ENCODE measurements around the gene CH25H. TPM values are rescaled to one million over a fixed set of nuclear protein-coding genes. Genes with fewer than 3 reads are reported as not detected.

The CH25H gene
- total RNA-seq, 1 experiment from 2014 or later: not detected

DNA sequence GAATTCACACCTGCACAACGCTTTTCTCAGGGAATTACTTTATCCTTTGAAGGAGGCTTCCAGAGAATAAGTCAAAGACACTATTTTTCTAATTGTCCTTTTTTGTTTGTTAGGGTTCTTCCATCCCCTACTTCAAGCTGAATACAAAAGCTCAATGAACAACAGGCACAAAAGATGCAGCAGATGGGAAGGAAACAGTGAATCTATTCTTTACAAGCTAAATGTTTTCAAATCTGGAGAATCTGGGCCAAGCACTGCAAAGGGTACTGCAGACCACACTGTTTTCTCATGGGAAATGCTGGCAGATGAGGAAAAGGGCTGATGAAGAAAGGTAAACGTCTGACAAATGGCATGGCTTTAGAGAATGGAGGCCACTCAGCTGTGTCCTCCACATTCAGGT lies 25.9 kb upstream of the CH25H start:
- no peak overlapping the region for H3K27ac ChIP-seq
- H3K4me3 ChIP-seq: no peak overlapping the region
- no peaks in the 10 kb centered on the region for H3K9me2 ChIP-seq (ENCODE audit: insufficient read depth)
- H3K9me3 ChIP-seq (ENCODE audit: insufficient read depth, low read depth): no peaks in the 10 kb centered on the region
- DNase-seq: no peak
- POLR2A ChIA-PET (ENCODE audit: unreplicated experiment): no interaction called here
- no peak overlapping the region for H3K4me2 ChIP-seq
- BruUV-seq (replicated peaks): no TSS peak
- H4K20me1 ChIP-seq (ENCODE audit: insufficient read depth): no peaks in the 10 kb centered on the region
- TF ChIP-seq, protein P1, sequence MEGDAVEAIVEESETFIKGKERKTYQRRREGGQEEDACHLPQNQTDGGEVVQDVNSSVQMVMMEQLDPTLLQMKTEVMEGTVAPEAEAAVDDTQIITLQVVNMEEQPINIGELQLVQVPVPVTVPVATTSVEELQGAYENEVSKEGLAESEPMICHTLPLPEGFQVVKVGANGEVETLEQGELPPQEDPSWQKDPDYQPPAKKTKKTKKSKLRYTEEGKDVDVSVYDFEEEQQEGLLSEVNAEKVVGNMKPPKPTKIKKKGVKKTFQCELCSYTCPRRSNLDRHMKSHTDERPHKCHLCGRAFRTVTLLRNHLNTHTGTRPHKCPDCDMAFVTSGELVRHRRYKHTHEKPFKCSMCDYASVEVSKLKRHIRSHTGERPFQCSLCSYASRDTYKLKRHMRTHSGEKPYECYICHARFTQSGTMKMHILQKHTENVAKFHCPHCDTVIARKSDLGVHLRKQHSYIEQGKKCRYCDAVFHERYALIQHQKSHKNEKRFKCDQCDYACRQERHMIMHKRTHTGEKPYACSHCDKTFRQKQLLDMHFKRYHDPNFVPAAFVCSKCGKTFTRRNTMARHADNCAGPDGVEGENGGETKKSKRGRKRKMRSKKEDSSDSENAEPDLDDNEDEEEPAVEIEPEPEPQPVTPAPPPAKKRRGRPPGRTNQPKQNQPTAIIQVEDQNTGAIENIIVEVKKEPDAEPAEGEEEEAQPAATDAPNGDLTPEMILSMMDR (conservative IDR thresholded peaks at IDR 0.05): no peak
- TF ChIP-seq EZH2 (IDR thresholded peaks at IDR 0.05; ENCODE audit: low read depth): no peak
- no peaks in the 10 kb centered on the region for H3F3A ChIP-seq (ENCODE audit: insufficient read depth, low read depth)
- H3K4me1 ChIP-seq (replicated peaks; ENCODE audit: insufficient read depth): no peaks in the 10 kb centered on the region
- CTCF ChIA-PET: no interaction called here
- H3K79me2 ChIP-seq (ENCODE audit: low read depth): no peaks in the 10 kb centered on the region
- intact Hi-C loops (cut with micrococcal nuclease; ENCODE audit: unreplicated experiment): no loop called here
- H3K36me3 ChIP-seq (ENCODE audit: low read depth): no peaks in the 10 kb centered on the region
- no peak overlapping the region for H2AFZ ChIP-seq
- no peaks in the 10 kb centered on the region for H3K27me3 ChIP-seq (ENCODE audit: insufficient read depth, low read depth)

DNA sequence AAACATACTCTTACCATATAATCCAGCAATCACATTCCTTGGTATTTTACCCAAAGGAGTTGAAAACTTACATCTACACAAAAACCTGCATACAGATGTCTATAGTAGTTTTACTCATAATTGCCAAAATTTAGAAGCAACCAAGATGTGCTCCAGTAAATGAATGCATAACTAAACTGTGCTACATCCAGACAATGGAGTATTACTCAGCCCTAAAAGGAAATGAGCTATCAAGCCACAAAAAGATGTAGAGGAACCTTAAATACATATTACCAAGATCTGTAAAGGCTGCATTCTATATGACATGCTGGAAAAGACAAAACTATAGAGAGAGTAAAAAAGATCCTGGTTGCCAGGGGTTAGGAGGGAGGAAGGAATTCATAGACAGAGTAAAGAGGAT lies 21.8 kb upstream of the CH25H start:
- Histone ChIP-seq H3K4me1 (replicated peaks; ENCODE audit: insufficient read depth) (no peaks in the 10 kb centered on the region), H3F3A (ENCODE audit: insufficient read depth, low read depth) (no peaks in the 10 kb centered on the region), H3K9me3 (ENCODE audit: insufficient read depth, low read depth) (no peaks in the 10 kb centered on the region), H2AFZ (no peak overlapping the region), H3K4me3 (no peak overlapping the region), H3K27me3 (ENCODE audit: insufficient read depth, low read depth) (no peaks in the 10 kb centered on the region), H4K20me1 (ENCODE audit: insufficient read depth) (no peaks in the 10 kb centered on the region), H3K27ac (no peak overlapping the region), H3K4me2 (no peak overlapping the region), H3K36me3 (ENCODE audit: low read depth) (0 out of 2 replicates have a peak, but pooled peaks cover 3% of the 10 kb centered on the region), H3K9me2 (ENCODE audit: insufficient read depth) (no peaks in the 10 kb centered on the region), H3K79me2 (ENCODE audit: low read depth) (no peaks in the 10 kb centered on the region)
- CTCF ChIA-PET: no interaction called here
- BruUV-seq (replicated peaks): no TSS peak
- intact Hi-C loops (cut with micrococcal nuclease; ENCODE audit: unreplicated experiment): no loop called here
- DNase-seq: no peak
- TF ChIP-seq EZH2 (IDR thresholded peaks at IDR 0.05; ENCODE audit: low read depth): no peak
- TF ChIP-seq, protein P1 (conservative IDR thresholded peaks at IDR 0.05): no peak
- POLR2A ChIA-PET (ENCODE audit: unreplicated experiment): no interaction called here

DNA sequence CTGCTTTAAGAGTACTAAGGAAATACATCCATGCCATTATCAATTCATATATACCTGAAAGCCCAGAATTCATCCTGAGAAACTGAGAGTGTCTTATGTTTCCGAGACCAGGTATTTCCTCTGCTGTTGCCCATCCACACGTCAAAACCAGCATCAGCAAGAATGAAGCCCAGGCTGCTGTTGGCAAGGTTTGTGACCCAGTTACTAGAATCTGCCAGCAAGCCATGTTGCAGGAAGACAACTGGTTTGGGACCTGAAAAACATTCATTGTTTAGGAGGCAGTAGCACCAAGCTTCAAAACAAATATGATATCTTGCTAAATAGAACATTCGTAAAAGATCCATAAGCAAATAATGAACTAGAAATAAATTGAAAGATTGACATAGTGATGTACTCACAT lies 21.0 kb upstream of the CH25H start:
- no peaks in the 10 kb centered on the region for H3K9me3 ChIP-seq (ENCODE audit: insufficient read depth, low read depth)
- CTCF ChIA-PET: no interaction called here

More for the DNA sequence above, 21.0 kb upstream of the CH25H start:
- no peak overlapping the region for H2AFZ ChIP-seq
- no peaks in the 10 kb centered on the region for H3F3A ChIP-seq (ENCODE audit: insufficient read depth, low read depth)
- no peak for DNase-seq
- H3K27ac ChIP-seq: no peak overlapping the region
- TF ChIP-seq EZH2 (IDR thresholded peaks at IDR 0.05; ENCODE audit: low read depth): no peak
- TF ChIP-seq, protein P1 (conservative IDR thresholded peaks at IDR 0.05): no peak
- H3K4me3 ChIP-seq: no peak overlapping the region
- no peak overlapping the region for H3K4me2 ChIP-seq
- H3K9me2 ChIP-seq (ENCODE audit: insufficient read depth): no peaks in the 10 kb centered on the region
- no peaks in the 10 kb centered on the region for H3K4me1 ChIP-seq (replicated peaks; ENCODE audit: insufficient read depth)
- H3K79me2 ChIP-seq (ENCODE audit: low read depth): no peaks in the 10 kb centered on the region
- H3K36me3 ChIP-seq (ENCODE audit: low read depth): 0 out of 2 replicates have a peak, but pooled peaks cover 3% of the 10 kb centered on the region
- BruUV-seq (replicated peaks): no TSS peak
- intact Hi-C loops (cut with micrococcal nuclease; ENCODE audit: unreplicated experiment): no loop called here
- H4K20me1 ChIP-seq (ENCODE audit: insufficient read depth): no peaks in the 10 kb centered on the region
- H3K27me3 ChIP-seq (ENCODE audit: insufficient read depth, low read depth): no peaks in the 10 kb centered on the region
- POLR2A ChIA-PET (ENCODE audit: unreplicated experiment): no interaction called here
